MG63 (cell line): ENCODE measurements around the gene USP22. TPM values are rescaled to one million over a fixed set of nuclear protein-coding genes. Genes with fewer than 3 reads are reported as not detected.

Source experiments
- DNase-seq: peaks from one replicate; pipeline ENCODE4 v3.0.0-alpha.2; 2020
- H3K27me3 ChIP-seq: fragments of 250-450 bp; sonication (Bioruptor Pico); 2 replicates; pipeline ENCODE4 v1.5.1; 2020; ENCODE audit warnings: mild to moderate bottlenecking, moderate library complexity
- H3K36me3 ChIP-seq: fragments of 250-450 bp; sonication (Bioruptor Pico); 2 replicates; pipeline ENCODE4 v1.5.1; 2020; ENCODE audit warnings: mild to moderate bottlenecking, moderate library complexity
- H3K4me3 ChIP-seq: fragments of 250-450 bp; sonication (Bioruptor Pico); 2 replicates; pipeline ENCODE4 v1.5.1; 2020; ENCODE audit warnings: mild to moderate bottlenecking, moderate library complexity
- H3K9me3 ChIP-seq: fragments of 250-450 bp; sonication (Bioruptor Pico); 2 replicates; pipeline ENCODE4 v1.5.1; 2020; ENCODE audit warnings: mild to moderate bottlenecking, moderate library complexity
- total RNA-seq: library from RNA; depleted of rRNA; stranded (reverse); fragments of >200 nt; shearing (Covaris generic); gene quantifications from 2 replicates; pipeline ENCODE4 v1.2.3, GENCODE V29; 2014; ENCODE audit warnings: low replicate concordance

The USP22 gene
- total RNA-seq, 1 experiment from 2014 or later, result 188 TPM

DNA sequence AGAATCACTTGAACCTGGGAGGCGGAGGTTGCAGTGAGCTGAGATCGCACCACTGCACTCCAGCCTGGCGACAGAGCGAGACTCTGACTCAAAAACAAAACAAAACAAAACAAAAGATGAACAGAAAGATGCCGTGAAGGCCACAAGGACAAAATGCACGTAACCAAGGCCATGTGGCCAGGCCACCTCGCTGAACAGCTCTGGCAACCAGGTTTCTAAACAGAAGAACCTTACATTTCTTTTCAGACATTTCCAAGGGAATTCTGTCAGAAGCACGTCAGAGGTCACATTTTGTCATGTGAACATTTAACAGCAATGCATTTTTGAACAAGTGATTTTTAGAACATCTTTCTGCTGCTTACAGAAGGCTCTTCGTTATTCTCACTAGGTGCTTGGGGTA, 28.8 kb downstream of the USP22 start:
- DNase-seq, result no peak
- Histone ChIP-seq H3K36me3 (peaks cover 93% of the 10 kb centered on the region), H3K27me3 (no peaks in the 10 kb centered on the region), H3K9me3 (no peaks in the 10 kb centered on the region), H3K4me3 (no peak overlapping the region)

DNA sequence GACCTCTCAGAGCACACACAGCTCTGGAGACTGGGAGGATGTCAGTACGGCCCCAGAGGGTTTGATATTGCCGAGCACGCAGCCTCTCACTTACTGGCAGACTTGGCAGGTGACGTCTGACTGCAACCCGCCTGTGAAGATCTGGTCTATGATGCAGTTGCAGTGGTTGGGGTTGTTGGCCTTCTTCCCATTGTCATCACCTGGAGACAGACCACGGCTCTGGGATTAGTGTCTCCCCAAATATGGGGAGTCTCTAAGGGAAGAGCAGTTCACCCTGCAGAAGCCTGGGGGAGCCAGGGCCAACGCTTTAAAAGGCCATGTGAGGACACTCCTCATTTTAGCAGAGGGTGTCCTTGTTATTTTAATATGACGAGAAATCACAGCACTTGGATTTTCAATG, 30.1 kb downstream of the USP22 start:
- no peak for DNase-seq
- Histone ChIP-seq H3K36me3 (peaks cover 91% of the 10 kb centered on the region), H3K4me3 (no peak overlapping the region), H3K9me3 (no peaks in the 10 kb centered on the region), H3K27me3 (no peaks in the 10 kb centered on the region)

DNA sequence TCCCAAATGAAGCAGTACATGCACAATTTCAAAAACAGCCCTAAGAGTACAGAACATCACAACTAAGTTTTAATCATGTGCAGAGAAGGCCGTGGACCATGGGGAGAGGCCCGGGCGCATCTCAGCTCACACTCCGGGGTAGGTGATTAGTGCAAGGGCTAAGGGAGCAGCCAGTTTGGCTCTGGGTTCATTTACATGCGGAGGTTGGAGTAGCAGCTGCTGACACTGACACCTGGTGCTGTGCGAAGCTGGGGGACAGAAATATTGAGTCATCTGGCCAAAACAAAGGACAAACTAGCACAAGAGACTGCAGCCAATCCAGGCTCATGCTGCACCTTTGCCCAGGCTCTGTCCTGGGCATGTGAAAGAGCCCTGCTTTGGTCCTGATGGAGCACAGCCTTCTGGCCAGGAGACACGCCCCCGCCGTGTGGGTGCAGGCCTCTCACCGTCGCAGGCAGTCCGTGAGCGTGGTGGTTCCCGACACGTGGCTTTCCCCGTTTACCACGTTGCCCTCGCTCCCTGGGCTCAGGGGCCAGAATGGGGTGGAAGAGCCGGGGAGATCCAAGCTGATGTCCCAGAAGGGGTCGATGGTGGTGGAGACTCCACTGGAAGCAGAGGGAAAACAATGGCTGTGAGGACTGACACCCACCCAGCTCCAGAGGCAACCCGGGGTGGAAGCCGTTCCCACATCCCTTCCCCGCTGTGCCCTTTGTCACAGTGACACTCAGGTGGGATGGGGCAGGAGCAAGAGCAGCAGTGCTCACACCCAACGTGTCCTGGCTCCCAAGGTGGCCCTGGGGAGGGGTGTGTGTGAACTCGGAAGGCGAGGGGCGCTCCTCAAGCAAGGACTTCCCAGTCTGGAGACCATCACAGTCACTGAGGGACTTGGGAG, 31.9 kb downstream of the USP22 start:
- Histone ChIP-seq H3K36me3 (peaks cover 89% of the 10 kb centered on the region), H3K4me3 (no peak overlapping the region), H3K27me3 (no peaks in the 10 kb centered on the region), H3K9me3 (no peaks in the 10 kb centered on the region)
- DNase-seq, result no peak

DNA sequence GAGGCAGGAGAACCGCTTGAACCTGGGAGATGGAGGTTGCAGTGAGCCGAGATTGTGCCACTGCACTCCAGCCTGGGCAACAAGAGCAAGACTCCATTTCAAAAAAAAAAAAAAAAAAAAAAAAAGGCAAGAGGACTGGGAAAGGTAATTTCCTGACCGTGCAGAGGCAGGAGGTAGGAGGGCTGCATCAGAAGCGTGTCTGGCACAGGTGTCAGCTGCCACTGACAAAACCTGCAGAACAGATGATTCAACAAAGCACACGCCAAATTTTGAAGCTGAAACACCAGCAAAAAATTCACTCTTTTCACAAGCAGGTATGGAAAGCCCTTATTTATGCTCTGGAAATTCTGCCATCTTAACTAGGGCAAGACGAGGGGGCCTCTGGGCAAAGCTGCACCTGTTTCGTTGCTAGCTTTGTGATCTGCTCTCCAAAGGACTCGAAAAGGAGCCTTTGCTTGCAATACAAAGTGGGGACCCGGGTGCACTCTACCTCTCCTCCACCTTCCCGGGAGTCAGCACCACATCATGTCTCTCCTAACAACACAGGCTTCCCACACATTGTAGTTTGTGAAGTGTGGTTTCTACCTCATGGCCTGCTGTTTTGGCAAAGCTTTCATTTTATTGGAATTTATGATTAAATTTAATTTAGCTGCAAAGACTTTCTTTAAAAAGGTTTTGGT, 33.7 kb downstream of the USP22 start:
- no peaks in the 10 kb centered on the region for H3K27me3 ChIP-seq
- H3K4me3 ChIP-seq, result no peak overlapping the region
- H3K36me3 ChIP-seq, result peaks cover 87% of the 10 kb centered on the region
- no peaks in the 10 kb centered on the region for H3K9me3 ChIP-seq
- DNase-seq, result no peak

DNA sequence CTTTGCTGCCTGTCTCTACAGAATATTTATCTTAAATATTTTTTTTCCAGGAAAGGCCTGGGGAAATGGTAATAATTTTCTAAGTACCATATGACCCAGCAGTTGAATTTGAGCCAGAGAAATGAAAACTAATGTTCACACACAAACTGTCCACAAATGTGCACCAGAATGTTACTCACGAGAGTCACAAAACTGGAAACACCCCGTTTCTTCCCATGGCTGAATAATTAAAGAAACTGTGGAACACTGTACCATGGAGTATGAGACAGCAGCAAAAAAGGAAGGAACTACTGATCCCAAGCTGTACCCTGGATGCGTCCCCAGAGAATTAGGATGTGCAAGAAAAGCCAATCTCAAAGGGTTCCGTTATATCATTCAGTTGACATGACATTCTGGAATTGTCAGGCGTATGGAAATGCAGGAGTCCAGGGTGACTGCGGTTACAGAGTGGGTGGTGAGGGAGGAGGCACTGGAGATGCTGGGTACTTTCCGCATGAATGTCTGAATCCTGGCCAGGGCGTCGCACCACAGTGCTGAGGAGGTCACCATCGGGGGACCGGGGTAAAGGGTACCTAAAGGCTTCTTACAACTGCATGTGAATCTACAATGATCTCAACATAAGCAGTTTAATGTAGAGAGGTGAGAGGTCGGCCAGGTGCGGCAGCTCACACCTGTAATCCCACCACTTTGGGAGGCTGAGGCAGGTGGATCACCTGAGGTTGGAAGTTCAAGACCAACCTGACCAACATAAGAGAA, 34.5 kb downstream of the USP22 start:
- no peaks in the 10 kb centered on the region for H3K27me3 ChIP-seq
- no peak for DNase-seq
- H3K36me3 ChIP-seq, result peaks cover 87% of the 10 kb centered on the region
- H3K4me3 ChIP-seq, result no peak overlapping the region
- no peaks in the 10 kb centered on the region for H3K9me3 ChIP-seq

DNA sequence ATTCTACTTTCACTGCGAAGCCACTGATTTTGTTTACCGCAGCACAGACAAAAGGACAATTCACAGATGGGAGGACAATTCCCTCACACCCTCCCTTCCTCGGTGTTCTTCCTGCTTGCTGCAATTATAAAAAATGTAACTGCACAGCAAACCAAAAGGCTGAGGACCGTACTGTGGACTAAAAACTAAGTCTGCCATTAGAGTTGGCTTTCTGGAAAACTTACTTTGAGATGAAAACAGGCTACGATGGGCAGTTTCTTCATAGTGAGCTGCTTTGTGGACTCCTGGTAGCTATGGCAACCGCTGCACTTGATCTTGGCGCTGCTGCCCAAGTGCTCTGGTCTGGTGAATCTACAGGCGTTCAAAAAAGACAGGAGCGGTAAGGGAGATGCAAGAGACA, 35.2 kb downstream of the USP22 start:
- H3K4me3 ChIP-seq, result no peak overlapping the region
- H3K36me3 ChIP-seq, result peaks cover 85% of the 10 kb centered on the region
- H3K9me3 ChIP-seq, result no peaks in the 10 kb centered on the region

DNA sequence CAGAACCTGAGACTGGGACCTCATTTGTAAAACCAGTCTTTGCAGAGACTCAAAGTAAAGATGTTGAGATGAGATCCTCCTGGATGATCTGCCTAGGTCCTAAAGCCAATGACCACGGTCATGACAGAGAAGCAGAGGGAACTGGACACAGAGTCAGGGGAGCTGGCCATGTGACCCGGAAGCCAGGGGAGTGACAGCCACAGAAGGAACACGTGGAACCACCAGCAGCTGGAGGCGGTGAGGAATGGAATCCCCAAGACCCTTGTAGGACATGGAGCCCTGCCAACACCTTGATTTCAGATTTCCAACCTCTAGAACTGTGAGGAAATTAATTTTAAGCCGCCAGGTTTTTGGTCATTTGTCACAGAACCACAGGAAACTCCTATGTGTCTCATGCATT, 37.0 kb downstream of the USP22 start:
- H3K27me3 ChIP-seq, result no peaks in the 10 kb centered on the region
- peaks cover 76% of the 10 kb centered on the region for H3K36me3 ChIP-seq
- H3K4me3 ChIP-seq, result no peak overlapping the region
- no peaks in the 10 kb centered on the region for H3K9me3 ChIP-seq
- no peak for DNase-seq

More for the DNA sequence above, 35.2 kb downstream of the USP22 start:
- DNase-seq, result no peak
- H3K27me3 ChIP-seq, result no peaks in the 10 kb centered on the region

DNA sequence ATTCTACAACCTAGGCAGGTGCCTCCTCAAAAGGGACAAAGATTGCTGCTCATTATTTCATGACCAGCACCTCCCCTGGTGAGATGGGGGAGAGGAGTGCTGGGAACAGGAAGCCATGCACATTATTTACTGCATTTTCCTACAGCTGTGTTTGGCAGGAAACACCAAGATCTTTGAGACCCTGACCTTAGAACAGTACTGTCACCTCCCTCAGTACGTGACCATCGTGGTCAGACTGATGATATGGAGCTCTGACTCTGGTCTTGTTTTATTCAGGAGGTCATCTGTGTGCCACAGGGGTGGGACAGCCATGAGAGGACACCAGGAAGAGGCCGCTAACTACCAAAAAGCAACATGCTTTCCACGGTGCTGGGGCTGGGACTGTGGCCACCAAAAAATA, 37.4 kb downstream of the USP22 start:
- H3K36me3 ChIP-seq, result peaks cover 76% of the 10 kb centered on the region

DNA sequence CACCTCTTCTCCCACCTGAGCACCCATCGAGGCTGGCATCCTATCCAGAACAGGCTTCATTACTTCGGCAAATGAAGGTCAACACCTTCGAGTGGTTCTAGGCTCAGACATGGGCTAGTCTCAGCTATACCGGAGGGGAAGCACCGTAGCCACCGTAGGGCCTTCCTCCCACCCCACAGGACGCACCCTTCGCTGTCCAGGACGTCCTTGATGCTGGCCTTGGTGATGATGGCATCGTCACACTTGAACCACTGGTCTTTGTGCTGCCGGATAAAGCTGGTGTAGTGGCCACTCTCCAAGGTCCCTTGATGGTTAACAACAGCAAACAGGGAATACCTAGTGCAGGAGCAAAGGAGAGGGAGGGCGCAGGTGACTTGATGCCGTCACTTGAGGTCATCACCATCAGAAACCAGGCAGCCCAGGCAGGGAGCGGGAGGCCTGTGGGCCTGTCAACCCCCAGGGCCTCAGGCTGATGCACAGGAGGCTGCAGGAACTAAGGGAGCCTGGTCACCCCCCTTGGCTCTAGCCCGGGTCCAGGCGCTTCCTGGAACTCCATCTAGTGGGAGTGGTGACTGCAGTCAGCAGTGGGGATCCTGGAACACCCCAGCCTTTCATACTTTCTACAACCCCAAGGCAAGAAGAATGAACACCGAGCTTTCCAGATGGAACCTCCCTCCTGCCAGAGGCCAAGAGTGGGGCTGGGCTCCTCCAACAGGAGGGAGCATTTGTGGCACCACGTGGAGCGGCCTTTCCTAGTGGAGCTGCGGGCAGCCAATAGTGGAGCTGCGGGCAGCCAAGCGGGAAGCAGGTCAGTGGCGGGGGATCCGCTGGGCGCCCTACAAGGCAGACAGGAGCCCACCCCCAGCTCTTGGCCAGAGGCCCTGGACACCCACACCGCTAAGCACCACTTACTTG, 38.5 kb downstream of the USP22 start:
- H3K9me3 ChIP-seq, result no peaks in the 10 kb centered on the region
- H3K36me3 ChIP-seq, result peaks cover 78% of the 10 kb centered on the region
- H3K27me3 ChIP-seq, result no peaks in the 10 kb centered on the region
- DNase-seq, result no peak
- H3K4me3 ChIP-seq, result no peak overlapping the region

More for the DNA sequence above, 37.4 kb downstream of the USP22 start:
- H3K4me3 ChIP-seq, result no peak overlapping the region
- no peak for DNase-seq
- no peaks in the 10 kb centered on the region for H3K9me3 ChIP-seq
- no peaks in the 10 kb centered on the region for H3K27me3 ChIP-seq

DNA sequence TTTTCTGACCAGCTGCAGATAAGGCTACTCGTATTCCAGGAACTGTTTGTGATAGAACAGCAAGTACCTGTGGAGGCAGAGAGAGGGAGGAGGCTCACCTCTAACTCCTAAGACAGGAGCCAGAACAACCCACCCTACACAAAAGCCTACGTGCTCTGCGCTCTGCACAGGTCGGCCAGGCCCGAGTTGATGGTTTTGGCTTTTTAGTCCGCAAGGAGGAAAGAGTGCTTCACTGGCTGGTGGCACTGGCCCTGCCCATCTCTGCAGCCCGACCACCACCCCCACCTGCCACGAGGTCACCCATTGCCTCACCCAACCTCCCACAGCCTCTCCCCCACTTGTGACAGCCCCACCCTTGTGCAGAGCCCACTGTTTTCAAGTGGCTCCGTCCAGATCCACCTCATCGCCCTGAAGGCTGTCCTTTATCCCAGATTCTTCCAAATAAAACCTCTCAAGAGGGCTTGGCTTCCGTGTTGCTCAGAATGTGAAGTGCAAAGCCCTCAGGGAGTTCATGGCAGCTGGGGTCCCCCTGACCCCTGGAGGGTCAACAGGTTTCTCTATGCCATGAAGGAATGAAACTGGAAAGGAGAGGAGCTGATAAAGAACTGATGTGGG, 39.7 kb downstream of the USP22 start:
- Histone ChIP-seq H3K9me3 (no peaks in the 10 kb centered on the region), H3K27me3 (no peaks in the 10 kb centered on the region), H3K36me3 (peaks cover 78% of the 10 kb centered on the region), H3K4me3 (no peak overlapping the region)
- no peak for DNase-seq

DNA sequence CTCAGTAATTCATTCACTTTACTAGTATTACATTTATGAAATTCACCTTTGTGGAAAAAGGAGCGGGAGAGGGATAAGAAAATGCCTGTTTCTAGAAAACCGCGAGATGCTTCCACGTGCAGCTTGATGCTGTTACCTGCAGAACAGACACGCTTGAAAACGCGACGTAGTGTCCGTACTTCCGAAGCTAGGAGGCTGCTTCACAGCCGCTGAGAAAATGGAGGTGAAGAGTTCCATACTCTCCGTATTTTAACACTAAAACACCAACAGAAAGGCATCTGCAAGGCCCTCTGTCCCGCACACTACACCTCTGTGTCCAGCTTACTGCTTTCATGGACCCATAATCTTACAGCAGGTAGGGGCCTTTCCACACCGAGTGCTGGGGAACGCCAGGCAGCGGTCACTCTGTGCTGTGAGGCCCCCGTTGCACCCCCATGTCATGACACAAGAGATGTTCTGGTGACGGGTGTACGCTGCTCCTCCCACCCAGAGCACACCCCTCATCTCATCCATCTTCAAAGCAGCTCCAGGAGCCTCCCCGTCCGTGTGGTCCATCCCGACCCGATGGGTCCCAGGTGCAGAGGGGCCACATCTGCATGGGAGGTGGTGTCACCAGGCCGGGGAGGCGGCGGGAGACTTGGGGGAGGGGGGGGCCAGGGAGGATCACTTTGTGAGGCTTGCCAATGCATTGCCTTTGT, 40.4 kb downstream of the USP22 start:
- no peak for DNase-seq

DNA sequence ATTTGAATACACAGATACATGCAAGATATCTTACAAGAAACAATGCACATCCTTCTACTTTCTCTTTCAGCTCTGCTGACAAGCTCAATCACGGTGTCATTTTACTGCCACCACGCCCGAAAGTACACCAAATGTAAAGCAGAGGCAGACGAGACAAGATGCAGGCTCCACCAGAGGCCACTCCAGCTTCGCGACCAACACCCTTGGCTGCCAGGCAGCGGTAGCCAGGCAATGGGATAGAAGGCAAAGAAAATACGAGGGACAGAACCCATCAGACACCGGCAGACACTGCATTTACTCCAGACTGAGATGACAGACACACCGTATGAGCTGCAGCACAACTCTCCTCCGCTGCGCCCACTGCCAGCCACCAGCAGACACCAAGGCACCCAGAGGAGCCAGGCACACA, 41.0 kb downstream of the USP22 start:
- no peaks in the 10 kb centered on the region for H3K27me3 ChIP-seq
- no peaks in the 10 kb centered on the region for H3K9me3 ChIP-seq
- peaks cover 65% of the 10 kb centered on the region for H3K36me3 ChIP-seq
- DNase-seq, result no peak
- no peak overlapping the region for H3K4me3 ChIP-seq

More for the DNA sequence above, 40.4 kb downstream of the USP22 start:
- Histone ChIP-seq H3K4me3 (no peak overlapping the region), H3K27me3 (no peaks in the 10 kb centered on the region), H3K36me3 (peaks cover 71% of the 10 kb centered on the region), H3K9me3 (no peaks in the 10 kb centered on the region)

DNA sequence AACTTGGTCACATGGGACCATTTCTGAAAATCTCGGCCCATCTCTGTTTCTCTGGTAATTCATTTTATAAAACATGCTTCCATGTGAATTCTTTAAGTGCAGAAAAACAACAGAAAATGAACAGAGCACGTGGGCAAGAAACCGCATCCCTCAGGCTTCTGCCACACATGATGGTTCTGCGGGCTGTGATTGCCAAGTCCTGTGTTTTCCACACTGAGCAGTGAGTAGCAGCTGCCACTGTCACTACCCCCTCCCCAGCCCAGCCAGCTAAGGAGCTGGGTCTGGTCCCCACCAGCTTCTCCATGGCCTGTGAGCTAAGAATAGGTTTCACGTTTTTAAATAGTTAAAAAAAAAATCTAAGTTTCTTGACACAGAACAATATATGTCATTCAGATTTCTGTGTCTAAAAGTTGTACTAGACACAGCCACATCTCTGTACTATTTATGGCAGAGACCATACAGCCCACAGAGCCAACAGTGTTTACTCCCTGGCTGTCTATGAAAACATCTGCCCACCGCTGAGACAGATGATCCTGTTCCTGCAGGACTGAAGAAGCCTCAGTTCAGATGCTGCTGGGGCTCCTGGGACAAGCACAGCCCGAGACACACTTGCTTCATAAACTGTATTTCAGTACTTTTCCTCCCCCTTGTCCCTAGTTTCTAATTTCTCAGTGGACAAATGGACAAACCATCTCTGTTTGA, 41.5 kb downstream of the USP22 start:
- H3K9me3 ChIP-seq, result no peaks in the 10 kb centered on the region
- no peaks in the 10 kb centered on the region for H3K27me3 ChIP-seq
- H3K36me3 ChIP-seq, result peaks cover 61% of the 10 kb centered on the region
- no peak for DNase-seq
- H3K4me3 ChIP-seq, result no peak overlapping the region

DNA sequence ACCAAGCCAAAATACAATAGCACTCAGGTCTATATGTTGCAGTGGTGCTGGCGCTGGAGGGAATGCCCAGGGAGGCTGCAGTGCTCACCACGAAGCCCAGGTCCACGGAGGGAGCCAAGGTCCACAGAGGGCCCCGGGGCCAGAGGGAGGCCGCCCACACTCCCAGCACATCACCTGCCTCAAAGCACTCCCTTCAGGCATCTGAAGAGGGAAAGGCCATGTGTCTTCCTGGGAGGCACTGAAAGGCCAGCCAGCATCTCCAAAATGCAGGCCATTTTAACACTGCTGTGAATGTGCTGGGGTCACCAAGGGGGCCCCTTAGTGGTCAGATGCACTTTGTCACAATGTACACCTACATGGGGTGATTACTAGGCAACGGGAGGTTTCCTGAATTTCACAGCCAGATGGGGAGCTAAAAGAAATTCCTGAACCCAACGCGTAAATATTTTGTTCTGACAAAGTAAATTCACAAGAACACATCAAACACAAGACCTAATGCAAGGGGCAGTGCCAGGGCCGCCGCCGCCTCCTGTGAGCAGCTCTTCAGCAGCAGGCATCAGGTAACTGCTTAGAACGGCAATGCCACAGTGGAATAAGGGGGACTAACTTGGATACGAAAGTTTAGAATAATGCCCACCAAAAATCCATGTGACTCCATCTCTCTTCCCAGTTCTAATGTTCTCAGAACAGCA, 42.8 kb downstream of the USP22 start:
- Histone ChIP-seq H3K4me3 (no peak overlapping the region), H3K9me3 (no peaks in the 10 kb centered on the region), H3K36me3 (peaks cover 48% of the 10 kb centered on the region), H3K27me3 (no peaks in the 10 kb centered on the region)
- DNase-seq, result no peak
